Mesothelial cell of epicardium (in vitro differentiated cells): ENCODE measurements around the gene CCDC138. TPM values are rescaled to one million over a fixed set of nuclear protein-coding genes. Genes with fewer than 3 reads are reported as not detected.
A peak's percentile ranks its signal among the peaks of the same experiment; 100 is the strongest.

Experiments
- DNase-seq, 2 experiments: peaks; one replicate each; pipeline ENCODE4 v3.0.0; 2021; ENCODE audit warnings: low spot score in 2 of 2; ENCODE audit not compliant: unreplicated experiment in 2 of 2
- H3K27ac Mint-ChIP-seq: 2 replicates; pipeline ENCODE4 v1.8.0; 2021; ENCODE audit warnings: mixed read lengths
- H3K27me3 Mint-ChIP-seq: 2 replicates; pipeline ENCODE4 v1.8.0; 2021; ENCODE audit warnings: low read depth, mixed read lengths
- H3K36me3 Mint-ChIP-seq: 2 replicates; pipeline ENCODE4 v1.8.0; 2021; ENCODE audit warnings: mixed read lengths
- H3K4me1 Mint-ChIP-seq: 2 replicates; pipeline ENCODE4 v1.8.0; 2021; ENCODE audit warnings: mixed read lengths
- H3K4me3 Mint-ChIP-seq: 2 replicates; pipeline ENCODE4 v1.8.0; 2021; ENCODE audit warnings: mild to moderate bottlenecking, moderate library complexity, mixed read lengths
- H3K9me3 Mint-ChIP-seq: 2 replicates; pipeline ENCODE4 v1.8.0; 2021; ENCODE audit warnings: mixed read lengths
- total RNA-seq: library from RNA; stranded (reverse); gene quantifications from 3 replicates; pipeline ENCODE4 v1.2.1, GENCODE V29; 2021
- TF ChIP-seq, protein P1 (sequence below): fragments of 200-600 bp; sonication (generic); IDR thresholded peaks from one replicate; pipeline ENCODE4 v1.5.0; 2021; ENCODE audit warnings: antibody characterized with exemption; ENCODE audit not compliant: unreplicated experiment

The CCDC138 gene
- total RNA-seq, 1 donor from 2014 or later: 22.6 TPM

GRCh38 chr2:108917526-108917925 lies 131.0 kb downstream of the CCDC138 start:
- no peaks in the 10 kb centered on the region for H3K36me3 Mint-ChIP-seq
- no peaks in the 10 kb centered on the region for H3K9me3 Mint-ChIP-seq
- H3K4me1 Mint-ChIP-seq: peaks cover 5% of the 10 kb centered on the region
- H3K27me3 Mint-ChIP-seq: no peaks in the 10 kb centered on the region
- H3K27ac Mint-ChIP-seq: no peak overlapping the region
- no peak overlapping the region for H3K4me3 Mint-ChIP-seq
- TF ChIP-seq, protein P1, sequence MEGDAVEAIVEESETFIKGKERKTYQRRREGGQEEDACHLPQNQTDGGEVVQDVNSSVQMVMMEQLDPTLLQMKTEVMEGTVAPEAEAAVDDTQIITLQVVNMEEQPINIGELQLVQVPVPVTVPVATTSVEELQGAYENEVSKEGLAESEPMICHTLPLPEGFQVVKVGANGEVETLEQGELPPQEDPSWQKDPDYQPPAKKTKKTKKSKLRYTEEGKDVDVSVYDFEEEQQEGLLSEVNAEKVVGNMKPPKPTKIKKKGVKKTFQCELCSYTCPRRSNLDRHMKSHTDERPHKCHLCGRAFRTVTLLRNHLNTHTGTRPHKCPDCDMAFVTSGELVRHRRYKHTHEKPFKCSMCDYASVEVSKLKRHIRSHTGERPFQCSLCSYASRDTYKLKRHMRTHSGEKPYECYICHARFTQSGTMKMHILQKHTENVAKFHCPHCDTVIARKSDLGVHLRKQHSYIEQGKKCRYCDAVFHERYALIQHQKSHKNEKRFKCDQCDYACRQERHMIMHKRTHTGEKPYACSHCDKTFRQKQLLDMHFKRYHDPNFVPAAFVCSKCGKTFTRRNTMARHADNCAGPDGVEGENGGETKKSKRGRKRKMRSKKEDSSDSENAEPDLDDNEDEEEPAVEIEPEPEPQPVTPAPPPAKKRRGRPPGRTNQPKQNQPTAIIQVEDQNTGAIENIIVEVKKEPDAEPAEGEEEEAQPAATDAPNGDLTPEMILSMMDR: no peak
- peak in 1 of 2 experiments; percentile 19 for DNase-seq

GRCh38 chr2:108918156-108918874 lies 131.7 kb downstream of the CCDC138 start:
- H3K27me3 Mint-ChIP-seq: no peaks in the 10 kb centered on the region
- H3K36me3 Mint-ChIP-seq: no peaks in the 10 kb centered on the region
- H3K27ac Mint-ChIP-seq: no peak overlapping the region
- H3K4me3 Mint-ChIP-seq: no peak overlapping the region
- DNase-seq: peak in 1 of 2 experiments; percentile 20
- H3K9me3 Mint-ChIP-seq: no peaks in the 10 kb centered on the region
- H3K4me1 Mint-ChIP-seq: peaks cover 12% of the 10 kb centered on the region
- TF ChIP-seq, protein P1: no peak

- TF ChIP-seq, protein P1: no peak
- H3K27me3 Mint-ChIP-seq: no peaks in the 10 kb centered on the region
- DNase-seq: peak in 1 of 2 experiments; percentile 1
- H3K9me3 Mint-ChIP-seq: no peaks in the 10 kb centered on the region
- H3K4me1 Mint-ChIP-seq: peaks cover 12% of the 10 kb centered on the region
- no peak overlapping the region for H3K27ac Mint-ChIP-seq
- no peaks in the 10 kb centered on the region for H3K36me3 Mint-ChIP-seq
- no peak overlapping the region for H3K4me3 Mint-ChIP-seq
Observed at GRCh38 chr2:108918941-108919341, 132.4 kb downstream of the CCDC138 start.

DNA sequence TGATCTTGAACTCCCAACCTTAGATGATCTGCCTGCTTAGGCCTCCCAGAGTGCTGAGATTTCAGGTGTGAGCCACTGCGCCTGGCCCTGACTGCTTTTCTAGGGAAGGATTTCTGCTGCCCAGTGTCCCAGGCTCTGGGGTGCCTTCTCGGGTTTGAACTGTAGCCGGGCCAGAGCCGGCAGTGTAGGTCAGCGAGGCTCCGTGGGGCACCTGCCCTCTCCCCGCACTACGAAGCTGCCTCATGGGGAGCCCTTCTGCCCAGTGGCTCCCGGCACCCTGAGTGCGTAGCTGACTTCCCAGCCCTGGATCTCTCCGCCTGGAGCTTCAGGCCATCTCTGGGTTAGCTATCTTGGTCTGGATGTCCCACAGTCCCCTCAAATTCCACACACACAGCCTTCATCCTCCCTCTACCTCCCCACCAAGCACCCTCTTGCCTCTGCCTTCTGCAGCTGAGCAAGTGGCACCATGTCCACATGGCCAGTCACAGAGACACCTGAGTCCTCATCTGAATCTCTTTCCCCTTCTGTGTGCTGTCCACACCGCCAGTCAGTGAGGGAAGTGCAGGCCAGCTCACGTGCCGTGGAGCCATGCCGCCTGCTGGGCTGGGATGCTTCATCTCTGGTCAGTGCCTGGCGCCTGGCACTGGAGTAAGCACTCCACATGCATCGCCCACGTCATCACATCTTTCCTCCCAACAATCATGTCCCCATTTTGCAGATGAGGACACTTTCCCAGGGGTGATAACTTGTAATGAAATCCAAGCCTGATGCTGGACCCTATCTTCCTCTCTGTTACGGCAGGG lies 133.2 kb downstream of the CCDC138 start:
- H3K27ac Mint-ChIP-seq: no peak overlapping the region

DNA sequence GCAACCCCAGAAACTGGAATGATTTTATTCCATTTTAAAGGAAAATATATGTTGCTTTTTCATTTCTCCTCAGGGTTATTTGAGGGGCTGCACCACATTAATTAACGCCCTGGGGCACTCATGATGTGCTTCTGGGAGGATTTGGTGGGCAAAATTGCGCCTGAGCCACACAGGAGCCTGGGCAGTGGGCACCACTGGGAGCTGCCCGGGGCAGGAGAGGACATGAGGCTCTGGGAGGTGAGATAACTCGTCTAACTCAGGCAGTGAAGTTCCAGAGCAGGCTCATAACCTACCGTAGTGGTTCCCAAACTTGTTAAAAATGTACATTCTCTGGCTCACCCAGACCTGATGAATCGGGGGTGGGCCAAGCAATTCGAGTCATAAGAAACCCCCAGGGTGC lies 134.1 kb downstream of the CCDC138 start:
- Mint-ChIP-seq H3K27ac (no peak overlapping the region), H3K27me3 (no peaks in the 10 kb centered on the region), H3K4me1 (peaks cover 12% of the 10 kb centered on the region), H3K4me3 (no peak overlapping the region), H3K9me3 (no peaks in the 10 kb centered on the region), H3K36me3 (no peaks in the 10 kb centered on the region)
- TF ChIP-seq, protein P1: no peak
- DNase-seq: no peak

More for the DNA sequence above, 133.2 kb downstream of the CCDC138 start:
- H3K27me3 Mint-ChIP-seq: no peaks in the 10 kb centered on the region
- no peak overlapping the region for H3K4me3 Mint-ChIP-seq
- no peaks in the 10 kb centered on the region for H3K9me3 Mint-ChIP-seq
- H3K4me1 Mint-ChIP-seq: peaks cover 12% of the 10 kb centered on the region
- no peaks in the 10 kb centered on the region for H3K36me3 Mint-ChIP-seq
- no peak for DNase-seq
- TF ChIP-seq, protein P1: no peak
